GM23338 (cell line): ENCODE data around the gene DFFA.

Experiments used
- CTCF ChIP-seq, 2 experiments: fragments of 200-600 bp in 1 of 2; sonication (generic) in 1 of 2; conservative IDR thresholded peaks; 2 replicates each; pipeline versions ENCODE4 v1.5.1 to v1.6.1; 2016 to 2017; ENCODE audit warnings: antibody characterized with exemption in 2 of 2, low read depth in 2 of 2, mild to moderate bottlenecking in 2 of 2, moderate library complexity in 1 of 2
- ETS1 ChIP-seq: IDR thresholded peaks from 2 replicates; pipeline ENCODE4 v1.6.1; 2016; ENCODE audit warnings: antibody characterized with exemption
- EZH2 ChIP-seq: fragments of 200-600 bp; sonication (generic); IDR thresholded peaks from one replicate; pipeline ENCODE4 v1.8.0; 2017; ENCODE audit warnings: antibody characterized with exemption, mild to moderate bottlenecking, low read depth; ENCODE audit not compliant: unreplicated experiment
- EZH2phosphoT487 ChIP-seq: fragments of 200-600 bp; sonication (generic); IDR thresholded peaks from one replicate; pipeline ENCODE4 v1.8.1; 2018; ENCODE audit warnings: antibody characterized with exemption; ENCODE audit not compliant: unreplicated experiment
- JUNB ChIP-seq: IDR thresholded peaks from one replicate; pipeline ENCODE4 v1.6.1; 2016; ENCODE audit warnings: antibody characterized with exemption; ENCODE audit not compliant: unreplicated experiment
- POLR2AphosphoS5 ChIP-seq: IDR thresholded peaks from 2 replicates; pipeline ENCODE4 v1.6.1; 2016; ENCODE audit warnings: antibody characterized with exemption, low read depth
- REST ChIP-seq: IDR thresholded peaks from one replicate; pipeline ENCODE4 v1.6.1; 2018; ENCODE audit warnings: antibody characterized with exemption; ENCODE audit not compliant: unreplicated experiment

GRCh38 chr1:10480614-10481013 is 8.3 kb upstream of the DFFA start:
- no peak for TF ChIP-seq CTCF (conservative IDR thresholded peaks at IDR 0.05; ENCODE audit: low read depth in 2 of 2)
- no peak for TF ChIP-seq EZH2
- TF ChIP-seq POLR2AphosphoS5, result no peak
- no peak for TF ChIP-seq REST
- TF ChIP-seq JUNB, result no peak
- no peak for TF ChIP-seq EZH2phosphoT487
- TF ChIP-seq ETS1, result no peak
